ENCODE results near the gene DUSP3. TPM values are rescaled to one million over a fixed set of nuclear protein-coding genes. Genes with fewer than 3 reads are reported as not detected.

DUSP3 gene
- total and polyA plus RNA-seq, 9 donors = 13.4 to 60.4 (median 33.0) TPM

GRCh38 chr17:43718544-43718943 lies 60.2 kb downstream of the DUSP3 start:
- intact Hi-C loops (cut with DNase I) = no loop called here
- Histone ChIP-seq H3K4me3 (no peak overlapping the region), H3K36me3 (no peaks in the 10 kb centered on the region), H3K27me3 (no peaks in the 10 kb centered on the region), H3K27ac (no peak overlapping the region), H3K4me1 (ENCODE audit: insufficient read depth) (no peaks in the 10 kb centered on the region), H3K9me3 (no peaks in the 10 kb centered on the region)
- WGBS, 3 donors = 63 to 72% (median 66%) methylated on average over 5 of the region's 5 CpGs
- DNase-seq = no peak
- no peak for TF ChIP-seq POLR2A (IDR thresholded peaks at IDR 0.05)
- TF ChIP-seq EP300 (IDR thresholded peaks at IDR 0.05) = no peak
- TF ChIP-seq, protein P1, sequence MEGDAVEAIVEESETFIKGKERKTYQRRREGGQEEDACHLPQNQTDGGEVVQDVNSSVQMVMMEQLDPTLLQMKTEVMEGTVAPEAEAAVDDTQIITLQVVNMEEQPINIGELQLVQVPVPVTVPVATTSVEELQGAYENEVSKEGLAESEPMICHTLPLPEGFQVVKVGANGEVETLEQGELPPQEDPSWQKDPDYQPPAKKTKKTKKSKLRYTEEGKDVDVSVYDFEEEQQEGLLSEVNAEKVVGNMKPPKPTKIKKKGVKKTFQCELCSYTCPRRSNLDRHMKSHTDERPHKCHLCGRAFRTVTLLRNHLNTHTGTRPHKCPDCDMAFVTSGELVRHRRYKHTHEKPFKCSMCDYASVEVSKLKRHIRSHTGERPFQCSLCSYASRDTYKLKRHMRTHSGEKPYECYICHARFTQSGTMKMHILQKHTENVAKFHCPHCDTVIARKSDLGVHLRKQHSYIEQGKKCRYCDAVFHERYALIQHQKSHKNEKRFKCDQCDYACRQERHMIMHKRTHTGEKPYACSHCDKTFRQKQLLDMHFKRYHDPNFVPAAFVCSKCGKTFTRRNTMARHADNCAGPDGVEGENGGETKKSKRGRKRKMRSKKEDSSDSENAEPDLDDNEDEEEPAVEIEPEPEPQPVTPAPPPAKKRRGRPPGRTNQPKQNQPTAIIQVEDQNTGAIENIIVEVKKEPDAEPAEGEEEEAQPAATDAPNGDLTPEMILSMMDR (IDR thresholded peaks at IDR 0.05) = no peak

DNA sequence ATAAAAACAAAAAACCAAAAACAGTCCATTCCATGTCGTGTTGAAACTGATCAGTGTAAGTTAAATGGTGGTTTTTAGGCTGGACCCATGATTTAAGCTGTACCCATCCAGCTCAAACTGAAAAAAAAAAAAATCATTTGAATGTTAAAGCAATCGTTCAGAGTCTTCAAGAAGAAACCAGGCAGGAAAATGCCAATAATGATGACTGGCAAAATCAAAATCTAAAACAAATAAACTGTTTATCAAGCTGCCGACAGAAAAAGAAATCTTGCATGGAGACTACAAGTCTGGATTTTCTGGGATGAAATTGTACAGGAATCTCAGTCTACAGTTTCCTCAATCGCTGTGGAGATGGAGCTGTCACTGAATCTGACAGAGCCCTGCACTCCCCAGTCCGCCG lies 60.9 kb downstream of the DUSP3 start:
- WGBS, 3 donors = 59 to 66% (median 60%) methylated on average over 6 of the region's 6 CpGs
- Histone ChIP-seq H3K4me3 (no peak overlapping the region), H3K27ac (no peak overlapping the region), H3K36me3 (no peaks in the 10 kb centered on the region), H3K27me3 (no peaks in the 10 kb centered on the region), H3K9me3 (no peaks in the 10 kb centered on the region), H3K4me1 (ENCODE audit: insufficient read depth) (peaks cover 2% of the 10 kb centered on the region)
- TF ChIP-seq EP300 (IDR thresholded peaks at IDR 0.05) (no peak), POLR2A (IDR thresholded peaks at IDR 0.05) (no peak)
- no peak for DNase-seq
- intact Hi-C loops (cut with DNase I) = no loop called here

Other genes with a start within 250 kb of the DUSP3 start
- gene ETV4, start 232.6 kb downstream of the DUSP3 start, total RNA-seq = 1 to 10 TPM in 3 of 7 donors, under 1 TPM in 3, not detected in 1; 0.25 to 5.3 (median 1.1) TPM
- gene ETV4, start 232.6 kb downstream of the DUSP3 start, polyA plus RNA-seq = under 1 TPM; 0.33 to 0.39 TPM
- 1 to 10 TPM in 4 of 7 donors, under 1 TPM in 2, not detected in 1; 0.22 to 3.8 (median 1.2) TPM for gene MEOX1, start 117.1 kb downstream of the DUSP3 start, total RNA-seq
- gene MEOX1, start 117.1 kb downstream of the DUSP3 start, polyA plus RNA-seq = 1 to 10 TPM in 1 of 2 donors, under 1 TPM in 1; 0.35 to 7.7 TPM
- gene SOST, start 20.2 kb downstream of the DUSP3 start, total RNA-seq = not detected
- gene SOST, start 20.2 kb downstream of the DUSP3 start, polyA plus RNA-seq = under 1 TPM in 1 of 2 donors, not detected in 1; 0.30 TPM
- gene CFAP97D1, start 1.5 kb upstream of the DUSP3 start, total RNA-seq = under 1 TPM in 1 of 7 donors, not detected in 6; 0.15 TPM
- not detected for gene CFAP97D1, start 1.5 kb upstream of the DUSP3 start, polyA plus RNA-seq
- gene MPP3, start 54.2 kb upstream of the DUSP3 start, total RNA-seq = 10 to 100 TPM in 1 of 7 donors, 1 to 10 TPM in 6; 2.7 to 17.2 (median 4.4) TPM
- gene MPP3, start 54.2 kb upstream of the DUSP3 start, polyA plus RNA-seq = 1 to 10 TPM; 2.7 to 2.9 TPM
- gene CD300LG, start 68.2 kb upstream of the DUSP3 start, total RNA-seq = 1 to 10 TPM in 5 of 7 donors, under 1 TPM in 2; 0.13 to 6.8 (median 1.2) TPM
- 1 to 10 TPM; 3.4 to 5.6 TPM for gene CD300LG, start 68.2 kb upstream of the DUSP3 start, polyA plus RNA-seq
- gene MPP2, start 128.6 kb upstream of the DUSP3 start, total RNA-seq = 1 to 10 TPM; 3.3 to 6.5 (median 5.6) TPM
- gene MPP2, start 128.6 kb upstream of the DUSP3 start, polyA plus RNA-seq = 1 to 10 TPM; 2.6 to 2.9 TPM
- not detected for gene PPY, start 163.5 kb upstream of the DUSP3 start, total RNA-seq
- not detected for gene PPY, start 163.5 kb upstream of the DUSP3 start, polyA plus RNA-seq
- gene PYY, start 175.0 kb upstream of the DUSP3 start, total RNA-seq = 1 to 10 TPM in 1 of 7 donors, under 1 TPM in 1, not detected in 5; 0.69 to 1.1 TPM
- gene PYY, start 175.0 kb upstream of the DUSP3 start, polyA plus RNA-seq = under 1 TPM in 1 of 2 donors, not detected in 1; 0.18 TPM
- 1 to 10 TPM in 5 of 7 donors, under 1 TPM in 2; 0.33 to 1.6 (median 1.3) TPM for gene NAGS, start 225.6 kb upstream of the DUSP3 start, total RNA-seq
- gene NAGS, start 225.6 kb upstream of the DUSP3 start, polyA plus RNA-seq = 1 to 10 TPM in 1 of 2 donors, under 1 TPM in 1; 0.42 to 1.7 TPM
- 10 to 100 TPM; 19.9 to 35.3 (median 23.5) TPM for gene TMEM101, start 236.0 kb upstream of the DUSP3 start, total RNA-seq
- gene TMEM101, start 236.0 kb upstream of the DUSP3 start, polyA plus RNA-seq = 10 to 100 TPM; 20.5 to 32.3 TPM

Data from ovary (tissue), 9 donors.